ENCODE results near the gene COL6A5.

DNA sequence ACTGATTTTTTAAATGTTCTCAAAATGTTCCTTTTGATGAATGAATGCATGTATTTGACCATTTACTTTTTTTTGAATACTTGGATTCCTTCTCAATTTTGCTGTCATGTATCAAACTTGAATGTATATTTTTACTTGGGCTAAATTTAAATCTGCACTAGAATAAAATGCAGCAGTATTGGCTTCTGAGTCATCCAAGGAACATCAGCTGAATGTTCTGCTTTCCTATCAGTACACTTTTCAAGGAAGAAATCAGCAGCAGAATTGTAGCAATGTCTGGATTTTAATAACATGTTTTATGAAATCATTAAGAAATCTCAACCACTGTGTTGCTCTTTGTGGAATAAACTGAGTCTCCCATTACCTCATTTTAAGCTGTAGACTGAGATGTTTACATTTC lies 114.5 kb downstream of the COL6A5 start:
- TF ChIP-seq POLR2A (IDR thresholded peaks at IDR 0.05) = no peak
- TF ChIP-seq, protein P1, sequence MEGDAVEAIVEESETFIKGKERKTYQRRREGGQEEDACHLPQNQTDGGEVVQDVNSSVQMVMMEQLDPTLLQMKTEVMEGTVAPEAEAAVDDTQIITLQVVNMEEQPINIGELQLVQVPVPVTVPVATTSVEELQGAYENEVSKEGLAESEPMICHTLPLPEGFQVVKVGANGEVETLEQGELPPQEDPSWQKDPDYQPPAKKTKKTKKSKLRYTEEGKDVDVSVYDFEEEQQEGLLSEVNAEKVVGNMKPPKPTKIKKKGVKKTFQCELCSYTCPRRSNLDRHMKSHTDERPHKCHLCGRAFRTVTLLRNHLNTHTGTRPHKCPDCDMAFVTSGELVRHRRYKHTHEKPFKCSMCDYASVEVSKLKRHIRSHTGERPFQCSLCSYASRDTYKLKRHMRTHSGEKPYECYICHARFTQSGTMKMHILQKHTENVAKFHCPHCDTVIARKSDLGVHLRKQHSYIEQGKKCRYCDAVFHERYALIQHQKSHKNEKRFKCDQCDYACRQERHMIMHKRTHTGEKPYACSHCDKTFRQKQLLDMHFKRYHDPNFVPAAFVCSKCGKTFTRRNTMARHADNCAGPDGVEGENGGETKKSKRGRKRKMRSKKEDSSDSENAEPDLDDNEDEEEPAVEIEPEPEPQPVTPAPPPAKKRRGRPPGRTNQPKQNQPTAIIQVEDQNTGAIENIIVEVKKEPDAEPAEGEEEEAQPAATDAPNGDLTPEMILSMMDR (IDR thresholded peaks at IDR 0.05) = no peak

Measured in adrenal gland (tissue), 5 donors.